Activated CD4-positive, alpha-beta T cell treated with anti-CD3 and anti-CD28 coated beads, Interleukin-2, amount 50 U/mL, for 48 hours (primary cell): ENCODE data around the gene SULT6B1.

Experiments used
- DNase-seq, 2 experiments: peaks; one replicate each; pipeline ENCODE4 v3.0.0-alpha.2; 2020

Gene SULT6B1

DNA sequence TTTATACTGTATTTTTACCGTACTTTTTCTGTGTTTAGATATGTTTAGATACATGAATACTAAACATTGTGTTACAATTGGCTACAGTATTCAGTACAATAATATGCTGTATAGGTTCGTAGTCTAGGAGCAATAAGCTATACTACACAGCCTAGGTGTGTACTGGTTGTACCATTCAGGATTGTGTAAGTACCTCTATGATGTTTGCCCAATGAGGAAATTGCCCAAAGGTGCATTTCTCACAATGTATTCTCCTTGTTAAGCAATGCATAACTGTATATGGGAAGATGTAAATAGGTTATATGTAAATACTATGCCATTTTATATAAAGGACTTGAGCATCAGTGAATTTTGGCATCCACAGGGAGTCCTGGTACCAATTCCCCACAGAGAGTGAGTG, 42.4 kb downstream of the SULT6B1 start:
- DNase-seq: no peak

DNA sequence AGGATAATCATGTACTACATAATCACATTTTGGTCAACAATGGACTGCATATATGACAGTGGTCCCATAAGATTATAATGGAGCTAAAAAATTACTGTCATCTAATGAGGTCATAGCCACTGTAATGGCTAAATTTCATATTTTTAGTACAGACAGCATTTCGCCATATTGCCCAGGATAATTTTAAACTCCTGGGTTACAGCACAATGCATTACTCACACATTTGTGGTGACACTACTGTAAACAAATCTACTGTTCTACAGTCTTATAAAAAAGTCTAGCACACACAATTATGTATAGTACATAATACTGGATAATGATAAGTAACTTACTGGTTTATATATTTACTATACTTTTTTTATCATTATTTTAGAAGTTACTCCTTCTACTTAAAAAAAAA, 44.5 kb downstream of the SULT6B1 start:
- DNase-seq: no peak

DNA sequence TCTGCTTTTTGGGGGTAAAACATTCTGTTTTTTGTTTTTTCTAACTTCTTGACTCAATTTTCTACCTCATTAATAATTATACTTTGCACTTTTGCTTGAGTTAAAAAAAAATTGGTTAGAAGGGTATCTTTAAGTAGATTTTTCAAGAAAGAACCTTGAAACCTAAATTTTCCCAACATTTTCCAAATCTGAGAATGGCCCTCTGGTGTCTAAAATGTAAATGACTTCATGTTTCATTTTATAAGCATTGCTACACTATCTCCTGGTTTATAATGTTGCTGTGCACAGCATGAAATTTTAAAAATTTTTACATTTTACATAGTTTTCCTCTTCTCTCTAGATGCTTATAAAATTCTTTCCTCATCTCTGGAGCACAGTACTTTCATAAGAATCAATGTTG, 45.9 kb downstream of the SULT6B1 start:
- no peak for DNase-seq

DNA sequence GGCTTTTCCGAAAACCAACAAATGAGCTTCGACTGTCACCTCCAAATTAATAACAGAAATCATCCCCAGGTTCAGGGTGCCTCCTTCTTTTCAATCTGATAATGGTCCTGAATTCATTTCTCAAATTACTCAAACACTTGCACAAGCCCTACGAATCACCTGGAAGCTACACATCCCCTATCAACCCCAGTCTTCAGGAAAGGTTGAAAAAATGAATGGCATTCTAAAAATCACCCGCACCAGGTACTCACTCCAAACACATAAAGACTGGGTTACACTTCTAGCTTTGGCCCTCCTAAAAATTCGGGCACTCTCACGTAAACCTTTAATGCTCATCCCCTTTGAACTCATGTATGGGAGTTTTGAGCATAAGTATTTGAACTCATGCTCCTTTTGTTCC, 55.6 kb downstream of the SULT6B1 start:
- no peak for DNase-seq

DNA sequence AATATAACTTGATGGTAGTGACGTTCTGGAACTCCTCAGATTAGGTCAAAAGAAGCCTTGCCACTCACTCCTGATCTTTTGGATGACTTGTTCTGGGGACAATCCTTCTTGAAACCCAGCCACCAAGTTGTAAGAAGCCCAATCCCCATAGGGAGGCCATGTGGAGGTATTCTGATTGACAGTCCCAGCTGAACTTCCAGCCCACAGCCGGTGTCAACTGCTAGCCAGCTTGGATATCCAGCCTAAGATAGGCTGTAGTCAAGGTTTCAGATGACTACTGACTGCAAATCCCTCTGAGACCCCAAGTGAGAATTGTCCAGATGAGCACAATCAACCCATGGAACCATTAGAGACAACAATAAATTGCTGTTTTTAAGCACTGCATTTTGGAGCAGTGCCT, 63.1 kb downstream of the SULT6B1 start:
- DNase-seq: no peak

DNA sequence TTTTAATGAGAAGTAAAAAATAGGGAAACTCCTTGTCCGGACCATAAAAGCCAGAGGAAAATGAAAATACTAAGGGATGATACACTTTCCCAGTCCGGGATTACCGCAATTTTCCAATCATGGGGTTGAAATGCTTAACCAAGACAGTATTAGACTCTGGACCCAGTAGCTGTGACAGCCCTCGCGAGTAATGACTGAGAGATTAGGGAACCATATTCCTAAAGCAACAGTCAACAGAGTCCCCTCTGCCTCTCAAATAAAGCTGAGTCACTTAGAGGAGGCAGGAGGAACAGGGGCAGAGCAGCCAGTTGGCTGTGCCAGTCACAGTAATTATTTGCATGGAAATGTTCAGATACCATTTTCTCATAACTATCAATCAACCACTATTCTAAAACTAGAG, 69.3 kb downstream of the SULT6B1 start:
- DNase-seq: no peak
